IPS-NIHi11 (cell line): ENCODE measurements around the gene ATP13A2.
A peak's percentile ranks its signal among the peaks of the same experiment; 100 is the strongest.
"Not testable (repeated sequence)": the region's sequence is repeated elsewhere in the genome, so short reads cannot be mapped to it uniquely, and the experiment has no call there.

Experiments
- DNase-seq: peaks from one replicate; pipeline ENCODE4 v3.0.0; 2012; ENCODE audit warnings: mixed read lengths, low spot score

Gene ATP13A2

DNA sequence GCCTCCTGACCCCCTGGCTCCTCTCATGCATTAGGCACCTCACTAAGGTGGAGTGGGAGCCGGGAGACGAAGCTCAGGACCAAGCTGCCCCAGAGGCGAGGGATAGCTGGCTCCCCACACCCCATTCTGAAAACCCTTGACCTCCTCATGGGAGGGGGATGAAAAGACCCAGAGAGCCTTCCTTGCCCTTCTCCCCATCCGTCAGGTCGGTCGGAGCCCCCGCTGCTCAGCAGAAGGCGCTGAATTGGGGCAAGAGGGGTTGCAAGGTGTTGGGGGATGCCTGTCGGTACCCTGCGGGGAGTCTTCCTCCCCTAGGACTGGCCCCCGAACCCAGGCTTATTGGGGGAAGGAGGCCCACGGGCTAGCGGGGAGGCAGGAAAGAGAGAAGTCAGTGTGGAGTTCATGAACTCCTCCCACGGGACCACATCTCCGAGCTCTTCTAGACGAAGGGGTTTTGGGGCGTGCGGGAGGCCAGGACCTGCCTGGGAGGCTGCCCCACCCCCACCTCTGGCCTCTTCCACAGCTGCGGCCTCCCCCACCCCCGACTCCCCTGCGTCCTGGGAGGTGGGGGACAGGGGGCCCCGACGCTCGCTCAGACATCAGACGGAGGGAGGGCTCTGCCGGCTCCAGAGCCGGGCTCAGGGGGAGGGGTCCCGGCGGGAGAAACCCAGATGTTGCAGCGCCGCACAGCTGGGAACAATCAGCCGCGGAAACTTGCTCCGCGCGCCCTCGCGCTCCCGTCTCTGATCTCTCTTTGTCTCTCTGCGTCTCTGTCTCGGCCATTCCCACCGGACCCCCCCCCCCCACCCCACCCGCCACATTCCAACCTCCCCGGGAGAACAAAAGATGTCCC lies 32.0 kb downstream of the ATP13A2 start:
- peak; percentile 71 for DNase-seq

DNA sequence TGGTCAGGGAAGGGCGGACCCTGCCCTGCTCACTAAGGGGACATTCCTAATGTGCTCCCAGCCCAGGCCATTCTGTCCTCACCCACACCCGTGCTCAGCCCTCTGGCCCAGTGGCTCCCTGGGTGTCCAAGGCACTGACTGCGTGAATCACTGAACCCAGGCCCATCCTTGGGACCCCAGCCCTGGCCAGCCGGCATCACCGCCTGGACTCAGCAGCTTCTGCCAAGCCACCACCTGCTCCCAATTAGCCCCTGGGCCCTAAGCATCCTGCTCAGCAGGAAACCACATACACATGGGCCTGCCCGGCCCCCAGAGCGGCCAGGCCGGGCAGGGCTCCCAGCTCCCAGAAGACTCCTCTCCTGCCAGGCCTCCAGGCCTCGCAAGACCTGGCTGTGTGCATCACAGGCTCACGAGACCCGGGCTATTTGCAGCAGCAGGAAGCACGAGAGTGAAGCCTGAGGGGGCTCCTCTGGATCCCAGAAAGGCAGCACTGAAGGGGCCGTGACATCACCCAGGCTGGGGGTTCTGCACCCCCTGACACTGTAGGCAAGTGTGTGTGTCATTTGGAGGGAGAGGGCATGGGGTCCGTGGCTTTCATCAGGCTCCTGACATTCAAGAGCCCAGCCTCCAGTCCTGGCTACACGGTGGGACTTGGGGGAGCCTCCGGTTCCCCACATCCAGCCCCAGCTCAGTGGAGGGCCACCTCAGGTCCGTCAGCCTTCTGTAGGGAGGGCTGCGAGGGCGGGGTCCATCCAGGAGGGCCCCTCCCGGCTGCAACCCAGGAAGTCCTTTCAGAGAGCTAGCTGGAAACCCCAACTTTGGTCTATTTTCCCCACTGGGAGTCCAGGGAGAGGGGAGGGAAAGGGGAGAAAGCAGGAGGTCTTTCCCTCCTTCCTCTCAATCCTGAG lies 32.9 kb downstream of the ATP13A2 start:
- DNase-seq, result peak; percentile 40

DNA sequence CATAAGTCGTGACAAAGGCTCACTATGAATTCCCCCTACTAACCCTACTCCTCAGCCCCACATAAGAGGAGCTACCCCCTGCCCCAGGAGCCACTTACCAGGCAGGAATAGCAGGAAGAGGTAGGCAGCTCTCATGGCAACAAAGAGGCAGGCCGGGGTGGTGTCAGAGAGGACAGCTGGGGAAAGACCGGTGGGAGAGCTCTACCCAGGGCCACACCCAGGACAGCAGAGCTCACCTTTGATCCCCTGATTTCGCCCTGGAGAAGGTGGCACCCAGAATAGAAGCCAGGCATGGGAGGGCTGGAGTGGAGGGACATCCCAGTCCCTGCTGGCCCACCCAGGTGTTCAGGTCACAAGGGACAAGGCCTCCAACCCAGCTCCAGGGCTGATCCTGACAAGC lies 33.6 kb downstream of the ATP13A2 start:
- DNase-seq, result no peak

DNA sequence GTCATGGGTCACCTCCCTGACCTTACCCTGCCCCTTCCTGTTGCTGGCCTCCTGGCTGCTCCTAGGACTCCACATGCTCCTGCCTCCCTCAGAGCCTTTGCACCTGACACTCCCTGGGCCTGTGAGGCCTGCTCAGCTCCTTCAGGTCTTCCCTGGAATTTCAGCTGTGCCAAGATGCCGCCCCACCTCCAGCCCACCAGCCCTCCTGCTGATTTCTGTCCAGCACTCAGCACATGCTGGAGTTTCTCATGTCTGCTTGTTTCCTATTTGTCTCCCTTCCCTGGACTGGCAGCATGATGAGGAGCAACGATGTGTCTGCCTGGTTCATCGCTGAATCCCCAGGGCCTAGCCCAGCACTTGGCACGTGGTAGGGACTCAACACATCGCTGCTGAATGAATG lies 34.4 kb downstream of the ATP13A2 start:
- DNase-seq, result no peak

DNA sequence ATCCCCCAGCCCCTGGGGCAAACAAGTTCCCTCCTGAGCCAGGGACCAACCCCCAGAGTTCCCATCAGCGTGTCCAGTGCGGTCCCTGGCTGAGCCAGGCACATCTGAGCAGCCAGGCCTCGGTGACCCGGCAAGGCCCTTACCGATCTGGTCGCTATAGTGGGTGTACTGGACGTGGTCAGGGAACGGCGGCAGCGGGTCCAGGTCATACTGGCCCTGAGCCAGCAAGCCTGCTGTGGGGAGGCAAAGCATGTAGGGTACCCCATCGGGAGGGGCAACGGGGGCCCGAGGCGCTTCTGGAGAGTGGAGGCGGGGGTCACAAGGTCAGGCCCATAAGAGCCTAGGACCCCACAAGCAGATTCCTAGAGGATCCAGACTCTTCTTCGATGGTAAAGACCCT lies 34.8 kb downstream of the ATP13A2 start:
- DNase-seq, result no peak

DNA sequence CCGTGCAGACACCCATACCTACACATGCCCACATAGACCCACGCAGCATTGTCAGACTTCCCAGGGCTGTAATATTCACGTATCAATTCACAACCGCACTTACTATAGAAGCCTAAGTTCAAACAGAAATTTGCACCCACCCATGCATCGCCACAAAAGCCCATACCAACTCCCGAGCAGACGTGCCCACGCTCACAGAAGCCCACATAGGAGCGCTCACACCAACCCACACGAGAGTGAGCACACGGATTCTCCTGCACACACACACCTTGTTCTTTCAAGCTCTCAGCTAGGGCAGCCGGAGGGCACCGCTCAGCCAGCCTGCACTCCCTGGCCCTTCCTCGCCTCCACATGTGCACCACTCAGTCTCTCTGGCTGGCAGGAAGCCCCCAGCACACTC lies 35.9 kb downstream of the ATP13A2 start:
- no peak for DNase-seq

DNA sequence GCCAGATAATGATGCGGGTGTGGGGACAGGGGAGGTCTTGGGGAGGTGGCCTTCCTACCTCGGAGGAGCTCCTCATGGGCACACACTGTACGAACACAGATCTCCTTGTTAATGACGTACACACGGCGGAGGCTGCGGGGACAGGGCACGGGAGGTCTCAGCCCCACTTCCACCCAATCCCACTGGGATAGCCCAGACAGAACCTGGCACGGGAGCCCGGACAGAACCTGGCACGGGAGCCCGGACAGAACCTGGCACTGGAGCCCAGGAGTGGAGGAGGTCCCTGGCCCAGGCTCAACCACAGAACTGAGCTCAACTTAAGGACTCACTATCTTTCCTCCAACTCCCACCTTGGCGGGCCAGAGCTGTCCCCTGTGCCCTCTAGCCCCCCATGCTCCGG lies 36.5 kb downstream of the ATP13A2 start:
- no peak for DNase-seq

DNA sequence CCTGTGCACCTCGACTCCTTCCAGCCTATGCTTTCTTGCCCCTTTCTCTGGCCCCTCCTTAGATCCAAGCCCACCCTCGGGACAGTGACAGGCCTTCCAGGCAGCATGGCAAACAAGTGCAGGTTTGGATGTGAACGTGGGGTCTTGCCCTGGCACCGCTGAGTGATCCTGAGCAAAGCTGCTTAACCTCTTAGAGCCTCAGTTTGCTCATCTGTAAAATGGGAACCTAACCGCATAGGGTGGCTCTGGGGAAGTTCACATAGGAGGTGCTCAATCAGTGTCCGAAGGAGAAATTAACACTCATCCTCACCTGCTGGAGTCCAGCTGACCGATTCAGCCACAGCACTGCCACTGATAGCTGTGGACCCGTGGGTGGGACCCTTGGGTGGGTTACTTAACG lies 38.5 kb downstream of the ATP13A2 start:
- no peak for DNase-seq

DNA sequence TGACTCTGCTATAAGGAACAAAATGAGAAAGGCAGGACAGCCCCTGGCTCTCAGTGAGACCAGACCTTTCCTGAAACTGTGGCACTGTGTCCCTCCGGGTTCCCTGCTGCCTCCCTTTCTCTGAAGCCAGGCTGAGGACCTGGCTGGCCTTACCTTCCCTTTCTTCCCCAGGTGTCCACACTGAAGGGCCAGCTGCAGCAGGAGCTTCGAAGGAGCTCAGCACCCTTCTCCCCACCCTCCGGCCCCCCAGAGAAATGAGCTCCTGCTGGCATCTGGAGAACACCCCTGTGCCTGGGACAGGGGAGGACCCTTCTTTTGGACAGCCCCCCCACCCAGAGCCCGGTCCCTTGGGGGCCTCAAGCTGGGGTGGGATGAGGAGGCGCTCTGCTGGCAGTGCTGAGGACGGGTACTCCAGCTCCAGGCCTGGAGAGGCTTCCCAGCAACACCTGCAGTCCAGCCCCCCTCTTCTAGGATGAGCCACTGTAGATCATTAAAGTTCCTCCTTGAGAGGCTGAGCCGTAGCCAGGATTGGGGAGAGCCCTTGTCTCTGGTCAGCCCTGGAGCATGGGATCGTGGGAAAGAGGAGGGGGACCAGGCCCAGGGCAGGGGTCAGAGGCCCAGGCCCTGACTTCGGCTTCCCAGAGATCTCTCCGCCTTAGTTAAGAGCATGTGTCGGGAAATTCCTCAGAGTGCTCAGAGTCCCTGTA lies 39.4 kb downstream of the ATP13A2 start:
- no peak for DNase-seq

DNA sequence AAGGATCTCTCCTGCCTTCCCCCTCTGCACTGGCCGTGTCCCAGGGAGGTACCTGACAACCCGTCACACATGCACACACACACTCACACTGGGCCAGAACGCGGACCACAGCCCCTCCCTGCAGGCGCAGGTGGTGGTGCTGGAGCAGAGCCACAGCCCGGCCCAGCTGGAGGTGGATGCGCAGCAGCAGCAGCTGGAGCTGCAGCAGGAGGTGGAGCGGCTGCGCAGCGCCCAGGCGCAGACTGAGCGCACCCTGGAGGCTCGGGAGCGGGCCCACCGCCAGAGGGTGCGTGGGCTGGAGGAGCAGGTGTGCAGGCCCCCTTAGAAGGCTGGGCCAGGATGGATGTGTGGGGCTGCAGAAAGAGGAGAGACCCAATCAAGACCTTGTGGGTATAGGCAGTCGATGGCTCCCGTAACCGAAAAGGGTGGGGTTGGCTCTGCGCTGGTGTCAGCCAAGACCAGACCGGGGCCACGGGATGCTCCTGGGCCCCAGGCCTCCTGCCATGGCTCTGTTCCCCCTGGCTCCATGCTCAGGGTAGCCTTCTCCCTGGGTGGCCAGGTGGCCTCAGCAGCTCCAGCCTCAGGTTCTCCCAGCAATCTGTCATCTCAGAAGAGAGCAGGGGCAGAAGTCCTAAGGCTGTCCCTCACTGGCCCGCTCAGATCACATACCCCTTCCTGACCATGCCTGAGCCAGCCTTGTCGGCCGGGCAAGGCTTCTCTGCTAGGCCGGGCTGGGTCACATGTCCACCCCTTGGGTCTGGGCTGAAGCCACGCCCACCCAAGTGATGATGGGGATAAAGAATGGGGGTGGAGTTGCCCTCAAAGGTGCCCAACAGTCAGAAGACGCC lies 40.2 kb downstream of the ATP13A2 start:
- peak; percentile 77 for DNase-seq

DNA sequence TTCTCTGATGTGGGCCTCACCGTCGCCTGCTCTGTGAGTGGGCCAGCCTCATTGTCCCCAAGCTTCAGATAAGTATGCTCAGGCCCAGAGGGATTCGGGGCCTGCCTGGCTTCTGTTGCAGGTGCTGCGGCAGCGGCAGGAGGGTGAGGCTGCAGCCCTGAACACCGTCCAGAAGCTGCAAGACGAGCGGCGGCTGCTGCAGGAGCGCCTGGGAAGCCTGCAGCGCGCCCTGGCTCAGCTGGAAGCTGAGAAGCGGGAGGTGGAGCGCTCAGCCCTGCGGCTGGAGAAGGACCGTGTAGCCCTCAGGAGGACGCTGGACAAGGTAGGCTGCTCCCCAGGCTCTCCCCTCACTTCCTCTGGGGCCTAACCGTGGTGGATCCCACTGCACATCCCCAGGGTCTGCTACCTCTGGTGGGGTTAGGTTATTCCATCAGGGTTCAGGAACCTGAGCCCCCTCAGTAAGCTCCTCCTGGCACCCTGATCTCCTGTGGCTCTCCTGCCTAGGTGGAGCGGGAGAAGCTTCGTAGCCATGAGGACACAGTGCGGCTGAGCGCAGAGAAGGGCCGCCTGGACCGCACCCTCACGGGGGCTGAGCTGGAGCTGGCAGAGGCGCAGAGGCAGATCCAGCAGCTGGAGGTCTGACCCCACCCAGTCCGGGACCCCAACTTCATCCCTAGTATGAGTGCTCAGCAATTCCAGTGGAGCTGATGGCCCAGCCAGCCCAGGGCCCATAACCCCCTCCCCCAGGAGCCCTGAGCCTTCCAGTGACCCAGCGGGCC lies 41.4 kb downstream of the ATP13A2 start:
- DNase-seq, result no peak

DNA sequence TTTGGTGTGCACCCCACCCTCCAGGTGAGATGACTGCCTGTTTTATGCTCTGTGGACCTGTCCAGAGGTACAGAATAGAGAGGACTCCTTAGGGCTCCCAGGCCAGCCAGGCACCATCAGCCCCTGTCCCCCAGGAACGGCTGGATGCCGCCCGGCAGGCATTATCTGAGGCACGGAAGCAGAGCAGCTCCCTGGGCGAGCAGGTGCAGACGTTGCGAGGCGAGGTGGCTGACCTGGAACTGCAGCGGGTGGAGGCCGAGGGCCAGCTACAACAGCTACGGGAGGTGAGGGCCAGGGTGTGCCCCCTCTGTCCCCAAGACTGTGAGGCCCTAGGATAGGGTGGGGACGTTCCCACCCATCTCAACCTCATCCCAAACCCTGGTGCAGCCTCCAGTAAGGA lies 42.1 kb downstream of the ATP13A2 start:
- no peak for DNase-seq

DNA sequence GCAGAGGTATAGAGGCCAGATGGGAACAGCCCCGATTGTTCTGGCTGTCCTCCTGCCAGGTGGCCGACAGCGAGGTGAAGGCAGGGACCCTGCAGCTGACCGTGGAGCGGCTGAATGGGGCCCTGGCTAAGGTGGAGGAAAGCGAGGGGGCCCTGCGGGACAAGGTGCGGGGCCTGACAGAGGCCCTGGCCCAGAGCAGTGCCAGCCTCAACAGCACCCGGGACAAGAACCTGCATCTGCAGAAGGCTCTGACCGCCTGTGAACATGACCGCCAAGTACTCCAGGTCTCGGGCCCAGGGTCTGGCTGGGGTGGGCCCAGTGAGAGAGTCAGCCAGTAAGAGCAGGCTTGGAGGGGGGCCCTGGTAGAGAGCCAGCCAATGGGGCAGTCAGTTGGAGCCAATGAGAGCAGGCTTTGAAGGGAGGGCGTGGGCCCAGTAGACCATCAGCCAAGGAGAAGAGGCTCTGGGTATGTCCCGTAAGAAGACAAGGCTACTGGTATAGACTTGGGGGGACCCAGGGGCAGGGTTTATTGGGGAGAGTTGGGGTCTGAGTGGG lies 42.6 kb downstream of the ATP13A2 start:
- no peak for DNase-seq

DNA sequence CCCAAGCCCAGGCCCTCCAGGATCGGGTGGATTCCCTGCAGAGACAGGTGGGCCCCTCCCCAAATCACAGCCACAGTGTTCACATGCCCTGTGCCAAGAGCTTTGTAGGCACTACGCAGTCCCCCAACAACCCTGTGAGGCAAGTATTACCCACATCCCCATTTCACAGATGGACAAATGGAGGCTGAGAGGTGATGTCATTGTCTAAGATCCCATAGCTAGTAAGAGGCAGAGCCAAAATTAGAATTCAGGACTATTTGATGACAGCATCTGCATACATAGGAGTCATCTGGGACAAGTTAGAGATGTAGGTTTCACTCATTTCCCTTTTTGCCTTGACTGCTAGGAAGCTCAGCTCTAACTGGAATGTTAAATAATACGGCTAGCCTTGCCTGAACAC lies 43.4 kb downstream of the ATP13A2 start:
- no peak for DNase-seq

DNA sequence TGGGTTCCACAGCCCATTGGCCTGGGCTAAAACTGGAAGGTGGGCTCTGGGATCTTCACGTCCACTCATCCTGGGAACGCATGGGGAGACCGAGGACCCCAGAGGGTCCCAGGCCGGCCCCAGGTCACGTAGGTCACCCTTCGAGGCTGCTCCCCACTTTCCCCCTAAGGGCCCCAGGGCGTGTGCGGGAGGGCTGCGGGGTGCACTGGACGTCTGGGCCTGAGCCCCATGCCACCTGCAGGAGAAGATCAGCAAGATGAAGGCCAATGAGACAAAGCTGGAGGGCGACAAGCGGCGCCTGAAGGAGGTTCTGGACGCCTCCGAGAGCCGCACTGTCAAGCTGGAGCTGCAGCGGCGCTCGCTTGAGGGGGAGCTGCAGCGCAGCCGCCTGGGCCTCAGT lies 43.8 kb downstream of the ATP13A2 start:
- no peak for DNase-seq

DNA sequence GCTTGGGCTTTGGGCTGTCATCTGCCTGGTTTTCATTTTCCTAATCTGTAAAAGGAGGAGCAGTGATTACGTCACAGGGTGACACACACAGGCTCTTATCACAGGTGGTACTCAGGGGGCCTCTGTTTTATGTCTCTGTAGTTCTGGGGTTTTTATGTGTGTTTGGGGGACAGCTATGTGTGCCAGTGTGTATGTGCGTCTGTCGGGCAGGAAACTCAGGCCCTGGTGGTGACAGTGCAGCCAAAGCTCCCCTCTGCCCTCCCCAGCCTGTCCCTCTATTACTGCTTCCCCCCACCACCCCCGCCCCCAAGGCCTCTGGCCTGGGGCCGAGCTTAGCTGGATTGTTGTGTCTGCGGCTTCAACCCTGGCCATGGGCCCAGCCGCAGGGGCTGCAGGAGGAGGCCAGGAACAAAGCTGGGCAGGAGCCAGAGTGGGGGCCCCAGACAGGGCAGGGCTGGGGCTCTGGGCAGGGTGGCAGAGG lies 44.6 kb downstream of the ATP13A2 start:
- DNase-seq, result no peak

DNA sequence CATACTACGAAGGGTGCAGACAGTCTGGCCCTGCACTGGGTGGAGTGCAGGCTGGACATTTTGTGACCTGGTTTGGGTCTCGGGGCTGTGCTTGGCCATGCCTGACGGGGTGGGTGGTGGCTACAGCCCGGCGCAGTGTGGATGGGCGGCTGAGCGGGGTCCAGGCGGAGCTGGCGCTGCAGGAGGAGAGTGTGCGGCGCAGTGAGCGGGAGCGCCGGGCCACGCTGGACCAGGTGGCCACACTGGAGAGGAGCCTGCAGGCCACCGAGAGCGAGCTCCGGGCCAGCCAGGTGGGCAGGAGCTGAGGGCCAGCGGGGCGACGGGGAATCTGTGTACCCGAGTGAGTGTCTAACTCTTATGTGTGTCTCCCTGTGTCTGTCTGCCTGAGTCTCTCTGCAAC lies 45.4 kb downstream of the ATP13A2 start:
- no peak for DNase-seq

DNA sequence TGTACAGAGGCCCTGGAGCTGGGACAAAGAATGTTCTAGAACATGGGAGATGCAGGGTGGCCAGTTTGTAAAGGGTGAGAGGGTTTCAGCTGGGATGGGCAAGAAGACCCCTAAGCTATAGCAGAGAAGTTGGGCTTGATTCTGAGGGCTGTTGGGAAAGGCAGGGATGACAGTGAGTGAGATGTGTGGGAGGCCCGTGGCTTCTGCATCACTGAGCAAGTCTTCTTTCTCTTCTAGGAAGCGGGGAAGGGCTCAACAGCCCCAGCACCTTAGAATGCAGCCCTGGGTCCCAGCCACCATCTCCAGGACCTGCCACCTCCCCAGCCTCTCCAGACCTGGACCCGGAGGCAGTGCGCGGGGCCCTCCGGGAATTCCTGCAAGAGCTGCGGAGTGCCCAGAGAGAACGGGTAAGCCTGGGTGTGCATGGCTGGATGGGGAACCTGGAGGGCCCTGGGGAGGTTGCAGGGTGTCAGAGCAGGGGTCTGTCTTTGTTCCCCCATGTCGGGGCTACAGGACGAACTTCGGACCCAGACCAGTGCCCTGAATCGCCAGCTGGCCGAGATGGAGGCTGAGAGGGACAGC lies 46.2 kb downstream of the ATP13A2 start:
- DNase-seq, result no peak

DNA sequence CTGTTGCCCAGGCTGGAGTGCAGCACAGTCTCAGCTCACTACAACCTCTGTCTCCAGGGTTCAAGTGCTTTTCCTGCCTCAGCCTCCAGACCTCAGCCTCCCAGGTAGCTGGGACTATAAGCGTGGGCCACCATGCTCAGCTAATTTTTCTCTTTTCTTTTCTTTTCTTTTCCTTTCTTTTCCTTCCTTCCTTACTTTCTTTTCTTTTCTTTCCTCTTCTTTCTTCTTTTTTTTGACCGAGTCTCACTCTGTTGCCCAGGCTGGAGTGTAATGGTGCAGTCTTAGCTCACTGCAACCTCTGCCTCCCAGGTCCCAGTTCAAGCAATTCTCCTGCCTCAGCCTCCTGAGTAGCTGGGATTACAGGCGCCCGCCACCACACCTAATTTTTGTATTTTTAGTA lies 47.6 kb downstream of the ATP13A2 start:
- DNase-seq, result not testable (repeated sequence)
